IMR-90 (cell line): Measurements from ENCODE around the gene FARP1. TPM values are rescaled to one million over a fixed set of nuclear protein-coding genes. Genes with fewer than 3 reads are reported as not detected.
A peak's percentile ranks its signal among the peaks of the same experiment; 100 is the strongest.

Experiments used
- ATAC-seq: fragments of 200-7000 bp; cut with Tn5 transposase; 2 replicates; pipeline ENCODE4 v1.9.1; 2020; ENCODE audit warnings: low read depth, mild to moderate bottlenecking, moderate library complexity
- BruUV-seq: library from RNA; stranded (reverse); fragments of 400-500 nt; replicated peaks from 2 replicates; lab custom pipeline; 2021; lab: Mats Ljungman, UMichigan
- CTCF ChIA-PET: fragments of 300-600 bp; formaldehyde crosslinking; extraction: SDS; loops from one replicate; lab custom pipeline; 2021; ENCODE audit warnings: antibody characterized with exemption; lab: Yijun Ruan, JAX
- POLR2A ChIA-PET: fragments of 300-600 bp; sonication (Branson Sonifier 250); formaldehyde crosslinking; loops from one replicate; lab custom pipeline; 2022; ENCODE audit warnings: antibody characterized with exemption; ENCODE audit not compliant: unreplicated experiment; lab: Charles Lee
- DNase-seq: peaks from one replicate; pipeline ENCODE4 v3.0.0; 2013
- H2AFZ ChIP-seq: replicated peaks from 2 replicates; pipeline ENCODE3; 2013; ENCODE audit warnings: low read length, mild to moderate bottlenecking; ENCODE audit not compliant: poor library complexity
- H2AK5ac ChIP-seq: 2 replicates; pipeline ENCODE4 v1.6.1; 2013; ENCODE audit warnings: low read depth, low read length, inconsistent platforms
- H2AK9ac ChIP-seq: replicated peaks from 2 replicates; pipeline ENCODE3; 2013; ENCODE audit warnings: mild to moderate bottlenecking, low read depth, low read length, moderate library complexity; ENCODE audit not compliant: poor library complexity
- H2BK120ac ChIP-seq: 2 replicates; pipeline ENCODE4 v1.6.1; 2013; ENCODE audit warnings: low read depth, low read length, inconsistent platforms
- H2BK15ac ChIP-seq: 3 replicates; pipeline ENCODE4 v1.6.1; 2013; ENCODE audit warnings: low read depth, low read length, inconsistent platforms
- H2BK20ac ChIP-seq: 2 replicates; pipeline ENCODE4 v1.6.1; 2013; ENCODE audit warnings: low read depth, mild to moderate bottlenecking, inconsistent platforms, low read length, moderate library complexity
- H2BK5ac ChIP-seq: 2 replicates; pipeline ENCODE4 v1.6.1; 2013; ENCODE audit warnings: mild to moderate bottlenecking, low read depth, low read length, inconsistent platforms; ENCODE audit not compliant: poor library complexity, severe bottlenecking
- H3K14ac ChIP-seq: replicated peaks from 2 replicates; pipeline ENCODE4 v1.6.1; 2013; ENCODE audit warnings: low read depth, low read length, inconsistent platforms
- H3K18ac ChIP-seq: 2 replicates; pipeline ENCODE4 v1.6.1; 2013; ENCODE audit warnings: low read depth, low read length, control low read depth
- H3K23ac ChIP-seq: 2 replicates; pipeline ENCODE4 v1.6.1; 2013; ENCODE audit warnings: low read depth, low read length, inconsistent platforms
- H3K27ac ChIP-seq: 2 replicates; pipeline ENCODE4 v1.5.1; 2013; ENCODE audit warnings: mild to moderate bottlenecking, control low read depth, low read length; ENCODE audit not compliant: insufficient read depth
- H3K27me3 ChIP-seq: 2 replicates; pipeline ENCODE4 v1.6.1; 2013; ENCODE audit warnings: low read length; ENCODE audit not compliant: control insufficient read depth, insufficient read depth
- H3K36me3 ChIP-seq: 2 replicates; pipeline ENCODE4 v1.6.1; 2013; ENCODE audit warnings: low read length, mixed read lengths; ENCODE audit not compliant: control insufficient read depth, insufficient read depth
- H3K4ac ChIP-seq: 2 replicates; pipeline ENCODE4 v1.6.1; 2013; ENCODE audit warnings: low read depth, low read length, inconsistent platforms
- H3K4me1 ChIP-seq: 2 replicates; pipeline ENCODE4 v1.6.1; 2013; ENCODE audit warnings: low read length, mixed read lengths; ENCODE audit not compliant: control insufficient read depth, insufficient read depth
- H3K4me2 ChIP-seq: 2 replicates; pipeline ENCODE4 v1.6.1; 2013; ENCODE audit warnings: low read depth, mild to moderate bottlenecking, control low read depth, low read length, moderate library complexity
- H3K4me3 ChIP-seq: 2 replicates; pipeline ENCODE4 v1.5.1; 2013; ENCODE audit warnings: low read depth, mild to moderate bottlenecking, control low read depth, low read length, moderate library complexity; ENCODE audit not compliant: insufficient read depth
- H3K56ac ChIP-seq: 2 replicates; pipeline ENCODE4 v1.6.1; 2013; ENCODE audit warnings: low read length, inconsistent platforms; ENCODE audit not compliant: insufficient read depth; ENCODE audit errors: extremely low read depth
- H3K79me1 ChIP-seq, 2 experiments: 2 replicates each; pipeline ENCODE4 v1.6.1; 2013; ENCODE audit warnings: low read length in 2 of 2, inconsistent platforms in 1 of 2, low read depth in 1 of 2
- H3K9ac ChIP-seq: 2 replicates; pipeline ENCODE4 v1.6.1; 2013; ENCODE audit warnings: low read depth, low read length, control low read depth
- H3K9me1 ChIP-seq: 2 replicates; pipeline ENCODE4 v1.6.1; 2013; ENCODE audit warnings: low read length, inconsistent platforms; ENCODE audit not compliant: insufficient read depth
- H3K9me3 ChIP-seq: 2 replicates; pipeline ENCODE4 v1.6.1; 2013; ENCODE audit warnings: low read length; ENCODE audit not compliant: control insufficient read depth, insufficient read depth
- H4K20me1 ChIP-seq: 2 replicates; pipeline ENCODE4 v1.6.1; 2013; ENCODE audit warnings: low read length, inconsistent platforms; ENCODE audit not compliant: insufficient read depth
- H4K5ac ChIP-seq: 2 replicates; pipeline ENCODE4 v1.6.1; 2013; ENCODE audit warnings: mild to moderate bottlenecking, low read depth, low read length, control low read depth
- H4K8ac ChIP-seq, 2 experiments: 2 replicates each; pipeline ENCODE4 v1.6.1; 2013; ENCODE audit warnings: low read depth in 2 of 2, low read length in 2 of 2, control low read depth in 1 of 2, inconsistent platforms in 1 of 2
- H4K91ac ChIP-seq: 2 replicates; pipeline ENCODE4 v1.6.1; 2013; ENCODE audit warnings: low read depth, low read length, inconsistent platforms; ENCODE audit not compliant: insufficient read depth
- BHLHE40 ChIP-seq: fragments of 150-350 bp; IDR thresholded peaks from 2 replicates; pipeline ENCODE4 v1.6.1; 2016; ENCODE audit warnings: mild to moderate bottlenecking, low read depth, low read length
- FOS ChIP-seq: fragments of 150-350 bp; IDR thresholded peaks from 2 replicates; pipeline ENCODE4 v1.6.1; 2016; ENCODE audit warnings: low read depth, low read length
- MAFK ChIP-seq: IDR thresholded peaks from 2 replicates; pipeline ENCODE4 v1.6.1; 2012; ENCODE audit warnings: low read depth, low read length, improper control_type of control experiment
- MXI1 ChIP-seq: IDR thresholded peaks from 2 replicates; pipeline ENCODE4 v1.6.1; 2012; ENCODE audit warnings: low read depth, mild to moderate bottlenecking, low read length, moderate library complexity, borderline replicate concordance
- NFE2L2 ChIP-seq: fragments of 150-350 bp; IDR thresholded peaks from 2 replicates; pipeline ENCODE4 v1.6.1; 2016; ENCODE audit warnings: low read depth, mild to moderate bottlenecking, low read length
- WGBS, 2 experiments: methylation state at CpG; one replicate each; pipeline versions ENCODE4 v1.1.5 to v1.1.7; 2013; ENCODE audit warnings: missing lambda C conversion rate in 2 of 2; ENCODE audit not compliant: insufficient read length in 1 of 2; ENCODE audit errors: extremely low coverage in 2 of 2; 5-methylcytosine and 5-hydroxymethylcytosine counted together
- dilution Hi-C: fragments of 300-500 bp; cut with HindIII; formaldehyde crosslinking; loops from one replicate; pipeline ENCODE4 v1.14.3; 2018; ENCODE audit warnings: low sequenced_read_pairs; ENCODE audit not compliant: unreplicated experiment
- in situ Hi-C: fragments of 300-500 bp; cut with MboI; formaldehyde crosslinking; loops from 3 replicates; pipeline ENCODE4 v1.14.3; 2019; ENCODE audit warnings: low sequenced_read_pairs, inconsistent platforms, mixed read lengths
- intact Hi-C: fragments of 100-400 bp; cut with micrococcal nuclease; formaldehyde crosslinking; loops from 2 replicates; pipeline ENCODE4 v1.10.0; 2022
- polyA plus RNA-seq, 3 experiments: library from polyadenylated mRNA; depleted of rRNA; stranded (reverse); fragments of >200 nt; gene quantifications; 2 replicates each; pipeline ENCODE4 v1.2.3, GENCODE V29; 2012; ENCODE audit warnings: low replicate concordance in 1 of 3
- total RNA-seq: library from RNA; depleted of rRNA; stranded (reverse); fragments of >200 nt; gene quantifications from 2 replicates; pipeline ENCODE4 v1.2.3, GENCODE V29; 2012
- TF ChIP-seq, protein P1 (sequence below): fragments of 150-350 bp; IDR thresholded peaks from 2 replicates; pipeline ENCODE4 v1.6.1; 2016; ENCODE audit warnings: low read depth, mild to moderate bottlenecking, low read length, moderate library complexity, borderline replicate concordance
- TF ChIP-seq, protein P2 (sequence below): fragments of 150-350 bp; IDR thresholded peaks from 2 replicates; pipeline ENCODE4 v1.6.1; 2017; ENCODE audit warnings: mild to moderate bottlenecking, antibody characterized with exemption, low read length, low read depth

The FARP1 gene
- total and polyA plus RNA-seq, 2 of the 4 experiments (the other 2 are of a cell fraction), result 39.6 to 57.0 TPM

GRCh38 chr13:98220271-98220791, 77.4 kb downstream of the FARP1 start:
- H3K79me1 ChIP-seq, result peaks cover 50 to 93% of the 10 kb centered on the region in 2 experiments
- no peak overlapping the region for H2BK5ac ChIP-seq
- no peak overlapping the region for H3K4me3 ChIP-seq
- no peak overlapping the region for H4K8ac ChIP-seq
- no peaks in the 10 kb centered on the region for H3K27me3 ChIP-seq
- H4K91ac ChIP-seq, result no peak overlapping the region
- H2BK15ac ChIP-seq, result no peak overlapping the region
- H3K4me1 ChIP-seq, result peaks cover 42% of the 10 kb centered on the region
- H2AK5ac ChIP-seq, result no peak overlapping the region
- H2BK20ac ChIP-seq, result no peak overlapping the region; the same call in 1 of the 2 replicates
- H3K14ac ChIP-seq, result no peak overlapping the region
- H3K23ac ChIP-seq, result no peak overlapping the region
- no peak for DNase-seq
- H2BK120ac ChIP-seq, result no peak overlapping the region
- no peak overlapping the region for H2AFZ ChIP-seq
- WGBS, 2 experiments, result no CpG with 5 or more reads among the region's 4 CpGs
- H3K18ac ChIP-seq, result no peak overlapping the region; the same call in 1 of the 2 replicates
- no peaks in the 10 kb centered on the region for H3K9me3 ChIP-seq
- H3K9ac ChIP-seq, result no peak overlapping the region
- ATAC-seq, result no peak
- no peak overlapping the region for H4K5ac ChIP-seq
- intact Hi-C loops (no loop called here), dilution Hi-C loops (no loop called here), in situ Hi-C loops (no loop called here)
- H3K4me2 ChIP-seq, result no peak overlapping the region
- peaks cover 19% of the 10 kb centered on the region for H3K36me3 ChIP-seq
- CTCF ChIA-PET, result interaction anchor here (1.2 kb wide), 1 partner anchor 151 kb away, joined by 5 read pairs; no protein-coding TSS in a partner anchor
- H3K4ac ChIP-seq, result no peak overlapping the region
- H3K9me1 ChIP-seq, result peaks cover 42% of the 10 kb centered on the region
- 0 out of 2 replicates have a peak overlapping the region, but pooled peaks have one; percentile 27 for H3K27ac ChIP-seq
- TF ChIP-seq MXI1, result no peak
- TF ChIP-seq, protein P1, sequence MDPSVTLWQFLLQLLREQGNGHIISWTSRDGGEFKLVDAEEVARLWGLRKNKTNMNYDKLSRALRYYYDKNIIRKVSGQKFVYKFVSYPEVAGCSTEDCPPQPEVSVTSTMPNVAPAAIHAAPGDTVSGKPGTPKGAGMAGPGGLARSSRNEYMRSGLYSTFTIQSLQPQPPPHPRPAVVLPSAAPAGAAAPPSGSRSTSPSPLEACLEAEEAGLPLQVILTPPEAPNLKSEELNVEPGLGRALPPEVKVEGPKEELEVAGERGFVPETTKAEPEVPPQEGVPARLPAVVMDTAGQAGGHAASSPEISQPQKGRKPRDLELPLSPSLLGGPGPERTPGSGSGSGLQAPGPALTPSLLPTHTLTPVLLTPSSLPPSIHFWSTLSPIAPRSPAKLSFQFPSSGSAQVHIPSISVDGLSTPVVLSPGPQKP, result no peak
- TF ChIP-seq, protein P2, sequence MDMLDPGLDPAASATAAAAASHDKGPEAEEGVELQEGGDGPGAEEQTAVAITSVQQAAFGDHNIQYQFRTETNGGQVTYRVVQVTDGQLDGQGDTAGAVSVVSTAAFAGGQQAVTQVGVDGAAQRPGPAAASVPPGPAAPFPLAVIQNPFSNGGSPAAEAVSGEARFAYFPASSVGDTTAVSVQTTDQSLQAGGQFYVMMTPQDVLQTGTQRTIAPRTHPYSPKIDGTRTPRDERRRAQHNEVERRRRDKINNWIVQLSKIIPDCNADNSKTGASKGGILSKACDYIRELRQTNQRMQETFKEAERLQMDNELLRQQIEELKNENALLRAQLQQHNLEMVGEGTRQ, result no peak
- no peak for TF ChIP-seq NFE2L2
- TF ChIP-seq FOS, result no peak
- TF ChIP-seq MAFK, result no peak
- TF ChIP-seq BHLHE40, result no peak
- H2AK9ac ChIP-seq, result no peak overlapping the region
- H3K56ac ChIP-seq, result no peak overlapping the region
- no TSS peak for BruUV-seq
- H4K20me1 ChIP-seq, result peaks cover 18% of the 10 kb centered on the region; the same call in 1 of the 2 replicates
- POLR2A ChIA-PET, result interaction anchor here (0.6 to 0.7 kb wide), 2 partner anchors 13 to 111 kb away, joined by 4 read pairs; no protein-coding TSS in a partner anchor
